HCT116 (cell line): ENCODE results near the gene BBIP1. TPM values are rescaled to one million over a fixed set of nuclear protein-coding genes. Genes with fewer than 3 reads are reported as not detected.

Experiments used
- ATAC-seq: fragments of 200-7000 bp; cut with Tn5 transposase; 2 replicates; pipeline ENCODE4 v1.9.1; 2020; ENCODE audit warnings: mild to moderate bottlenecking, moderate library complexity
- BruUV-seq: library from RNA; stranded (reverse); fragments of 400-500 nt; replicated peaks from 2 replicates; lab custom pipeline; 2021; lab: Mats Ljungman, UMichigan
- CTCF ChIA-PET: fragments of 300-600 bp; sonication (Branson Sonifier 250); formaldehyde crosslinking; loops from one replicate; lab custom pipeline; 2021; ENCODE audit warnings: antibody characterized with exemption; lab: Charles Lee
- POLR2A ChIA-PET: fragments of 300-600, 350-600 bp; sonication (Branson Sonifier 250); formaldehyde crosslinking; loops from one replicate; lab custom pipeline; 2021; ENCODE audit warnings: antibody characterized with exemption; lab: Charles Lee
- RAD21 ChIA-PET, 2 experiments: fragments of 300-600 bp; sonication (Branson Sonifier 250); formaldehyde crosslinking; loops; one replicate each; lab custom pipeline; 2023; ENCODE audit warnings: low total read pairs in 2 of 2; ENCODE audit not compliant: uncharacterized antibody in 2 of 2, unreplicated experiment in 2 of 2, low non-redundant PET in 1 of 2; lab: Charles Lee
- DNase-seq: peaks from one replicate; pipeline ENCODE4 v3.0.0-alpha.2; 2010; ENCODE audit warnings: low read depth, low spot score
- H2AFZ ChIP-seq: fragments of 200-600 bp; shearing (Covaris generic), sonication (generic); 2 replicates; pipeline ENCODE4 v1.6.1; 2017; ENCODE audit warnings: low read depth, mixed run types, mixed read lengths, antibody characterized with exemption, low read length; ENCODE audit not compliant: poor library complexity, severe bottlenecking
- H3K27ac ChIP-seq: 2 replicates; pipeline ENCODE4 v1.5.1; 2012; ENCODE audit warnings: low read depth, low read length
- H3K27me3 ChIP-seq: fragments of 200-600 bp; sonication (generic); 2 replicates; pipeline ENCODE4 v1.6.1; 2016; ENCODE audit warnings: mixed run types, low read length, mixed read lengths; ENCODE audit not compliant: insufficient read depth
- H3K36me3 ChIP-seq, 2 experiments: fragments of 200-500 bp in 1 of 2; fragments of 200-600 bp in 1 of 2; sonication (Bioruptor generic) in 1 of 2; sonication (generic) in 1 of 2; 2 replicates each; pipeline versions ENCODE4 v1.5.1 to v1.6.1; 2014 to 2016; ENCODE audit warnings: low read length in 2 of 2, inconsistent platforms in 1 of 2, mixed read lengths in 1 of 2, mixed run types in 1 of 2; ENCODE audit not compliant: insufficient read depth in 2 of 2, control insufficient read depth in 1 of 2
- H3K4me1 ChIP-seq, 2 experiments: fragments of 200-600 bp in 1 of 2; sonication (generic) in 1 of 2; 2 replicates each; pipeline versions ENCODE4 v1.5.1 to v1.6.1; 2012 to 2017; ENCODE audit warnings: low read length in 2 of 2, inconsistent platforms in 1 of 2, mild to moderate bottlenecking in 1 of 2, mixed read lengths in 1 of 2, mixed run types in 1 of 2, moderate library complexity in 1 of 2; ENCODE audit not compliant: insufficient read depth in 2 of 2, control insufficient read depth in 1 of 2
- H3K4me2 ChIP-seq: fragments of 200-600 bp; sonication (generic); 2 replicates; pipeline ENCODE4 v1.6.1; 2017; ENCODE audit warnings: mixed run types, low read length, mixed read lengths
- H3K4me3 ChIP-seq, 2 experiments: fragments of 200-600 bp in 1 of 2; sonication (generic) in 1 of 2; replicated peaks in 1 of 2; 2 replicates each; pipeline ENCODE4 v1.5.1; 2011 to 2016; ENCODE audit warnings: low read length in 2 of 2, control low read depth in 1 of 2, low read depth in 1 of 2, mild to moderate bottlenecking in 1 of 2, mixed read lengths in 1 of 2, mixed run types in 1 of 2
- H3K79me2 ChIP-seq: fragments of 200-600 bp; sonication (generic); 2 replicates; pipeline ENCODE4 v1.6.1; 2017; ENCODE audit warnings: mild to moderate bottlenecking, mixed run types, low read length, moderate library complexity, mixed read lengths; ENCODE audit not compliant: insufficient read depth
- H3K9ac ChIP-seq: fragments of 200-600 bp; sonication (generic); 2 replicates; pipeline ENCODE4 v1.6.1; 2016; ENCODE audit warnings: low read length, mixed read lengths
- H3K9me2 ChIP-seq: fragments of 200-600 bp; sonication (generic), shearing (Covaris generic); 2 replicates; pipeline ENCODE4 v1.6.1; 2017; ENCODE audit warnings: mixed run types, mild to moderate bottlenecking, moderate library complexity; ENCODE audit not compliant: insufficient read depth
- H3K9me3 ChIP-seq, 2 experiments: fragments of 200-500 bp in 1 of 2; fragments of 200-600 bp in 1 of 2; sonication (Bioruptor generic) in 1 of 2; sonication (generic) in 1 of 2; 2 replicates each; pipeline ENCODE4 v1.6.1; 2014 to 2017; ENCODE audit warnings: low read length in 2 of 2, mixed read lengths in 2 of 2, inconsistent platforms in 1 of 2, low read depth in 1 of 2, mild to moderate bottlenecking in 1 of 2, mixed run types in 1 of 2, moderate library complexity in 1 of 2; ENCODE audit not compliant: control insufficient read depth in 1 of 2, insufficient read depth in 1 of 2
- H4K20me1 ChIP-seq: fragments of 200-600 bp; sonication (generic), shearing (Covaris generic); 2 replicates; pipeline ENCODE4 v1.6.1; 2017; ENCODE audit warnings: mixed run types, mild to moderate bottlenecking, moderate library complexity; ENCODE audit not compliant: insufficient read depth
- ATF3 ChIP-seq: IDR thresholded peaks from 2 replicates; pipeline ENCODE4 v1.6.1; 2012
- CBX3 ChIP-seq: IDR thresholded peaks from 2 replicates; pipeline ENCODE4 v1.6.1; 2012; ENCODE audit warnings: low read depth
- CEBPB ChIP-seq: IDR thresholded peaks from 2 replicates; pipeline ENCODE4 v1.6.1; 2012; ENCODE audit warnings: low read depth
- CTCF ChIP-seq, 3 experiments: fragments of 200-600 bp in 1 of 3; sonication (generic) in 1 of 3; IDR thresholded peaks in 2 of 3; conservative IDR thresholded peaks in 1 of 3; 2 replicates each; pipeline ENCODE4 v1.5.1; 2012 to 2017; ENCODE audit warnings: low read depth in 2 of 3, low read length in 2 of 3, antibody characterized with exemption in 1 of 3, borderline replicate concordance in 1 of 3, control low read depth in 1 of 3, mild to moderate bottlenecking in 1 of 3, mixed read lengths in 1 of 3, mixed run types in 1 of 3, moderate library complexity in 1 of 3; ENCODE audit not compliant: insufficient read depth in 1 of 3
- EGR1 ChIP-seq: IDR thresholded peaks from 2 replicates; pipeline ENCODE4 v1.6.1; 2012; ENCODE audit warnings: low read depth
- ELF1 ChIP-seq: IDR thresholded peaks from 2 replicates; pipeline ENCODE4 v1.6.1; 2012; ENCODE audit warnings: low read depth, borderline replicate concordance
- EZH2 ChIP-seq: fragments of 200-600 bp; sonication (generic); IDR thresholded peaks from 2 replicates; pipeline ENCODE4 v1.6.1; 2017; ENCODE audit warnings: antibody characterized with exemption, mixed run types
- EZH2phosphoT487 ChIP-seq: fragments of 200-600 bp; IDR thresholded peaks from 2 replicates; pipeline ENCODE4 v1.6.1; 2018; ENCODE audit warnings: antibody characterized with exemption, borderline replicate concordance
- FOSL1 ChIP-seq: IDR thresholded peaks from 2 replicates; pipeline ENCODE4 v1.6.1; 2012; ENCODE audit warnings: low read depth
- JUND ChIP-seq: IDR thresholded peaks from 2 replicates; pipeline ENCODE4 v1.6.1; 2012
- RAD21 ChIP-seq: IDR thresholded peaks from 2 replicates; pipeline ENCODE4 v1.6.1; 2012; ENCODE audit warnings: low read depth, mild to moderate bottlenecking
- REST ChIP-seq: IDR thresholded peaks from 2 replicates; pipeline ENCODE4 v1.6.1; 2012; ENCODE audit warnings: low read depth
- SIN3A ChIP-seq: IDR thresholded peaks from 2 replicates; pipeline ENCODE4 v1.6.1; 2012; ENCODE audit warnings: low read depth
- SP1 ChIP-seq: IDR thresholded peaks from 2 replicates; pipeline ENCODE4 v1.6.1; 2012; ENCODE audit warnings: low read depth
- SRF ChIP-seq: IDR thresholded peaks from 2 replicates; pipeline ENCODE4 v1.6.1; 2012; ENCODE audit warnings: low read depth
- TCF7L2 ChIP-seq: IDR thresholded peaks from 2 replicates; pipeline ENCODE4 v1.7.0; 2011; ENCODE audit warnings: borderline replicate concordance, inconsistent platforms; ENCODE audit not compliant: insufficient read depth, insufficient read length; ENCODE audit errors: extremely low read depth
- YY1 ChIP-seq: IDR thresholded peaks from 2 replicates; pipeline ENCODE4 v1.6.1; 2011; ENCODE audit warnings: low read length, low read depth, moderate library complexity, mild to moderate bottlenecking; ENCODE audit not compliant: insufficient replicate concordance; ENCODE audit errors: extremely low read depth
- ZFX ChIP-seq: fragments of 450-650 bp; IDR thresholded peaks from 2 replicates; pipeline ENCODE4 v1.6.1; 2017
- ZNF274 ChIP-seq: fragments of 200-500 bp; sonication (Bioruptor generic); IDR thresholded peaks from 2 replicates; pipeline ENCODE4 v1.6.1; 2014; ENCODE audit warnings: mild to moderate bottlenecking, low read depth, low read length, inconsistent platforms
- intact Hi-C: fragments of 100-400 bp; cut with micrococcal nuclease; formaldehyde crosslinking; loops from 2 replicates; pipeline ENCODE4 v1.10.0; 2022
- total RNA-seq: library from RNA; stranded (reverse); gene quantifications from one replicate; pipeline ENCODE4 v1.2.1, GENCODE V29; 2021; ENCODE audit not compliant: unreplicated experiment

BBIP1 gene
- total RNA-seq, 1 experiment from 2014 or later, result 38.9 TPM

GRCh38 chr10:110901954-110902819 is 16.8 kb downstream of the BBIP1 start:
- intact Hi-C loops, result no loop called here
- peak; percentile 22; the same call in 1 of the 2 replicates for TF ChIP-seq CBX3
- TF ChIP-seq REST, result no peak
- no peak for TF ChIP-seq ZNF274
- TF ChIP-seq ATF3, result peak; percentile 89
- TF ChIP-seq SIN3A, result no peak
- peak; percentile 53; the same call in 1 of the 2 replicates for TF ChIP-seq JUND
- TF ChIP-seq EGR1, result peak; percentile 90
- TF ChIP-seq SP1, result peak; percentile 77
- no peak for TF ChIP-seq YY1
- TF ChIP-seq CTCF (IDR thresholded peaks at IDR 0.05 in 2 of 3, conservative IDR thresholded peaks at IDR 0.05 in 1 of 3; ENCODE audit: borderline replicate concordance in 1 of 3, insufficient read depth in 1 of 3, low read depth in 2 of 3, low read length in 2 of 3), result no peak
- no peak for TF ChIP-seq EZH2
- TF ChIP-seq FOSL1, result peak; percentile 76
- TF ChIP-seq EZH2phosphoT487, result no peak
- peak; percentile 99 for TF ChIP-seq CEBPB
- TF ChIP-seq TCF7L2, result no peak
- TF ChIP-seq ELF1, result no peak
- TF ChIP-seq SRF, result peak; percentile 20; the same call in 1 of the 2 replicates
- no peak for TF ChIP-seq RAD21
- TF ChIP-seq ZFX, result no peak

More at GRCh38 chr10:110901954-110902819, 16.8 kb downstream of the BBIP1 start:
- Histone ChIP-seq H3K27ac (no peak overlapping the region), H3K27me3 (no peaks in the 10 kb centered on the region), H3K4me2 (peak overlapping the region; percentile 32), H3K79me2 (no peaks in the 10 kb centered on the region), H3K9me3 (no peaks in the 10 kb centered on the region), H3K9ac (no peak overlapping the region), H3K4me1 (peaks cover 0 to 11% of the 10 kb centered on the region in 2 experiments; a peak in 2 of 4 replicates), H4K20me1 (no peaks in the 10 kb centered on the region), H3K9me2 (no peaks in the 10 kb centered on the region), H3K4me3 (no peak overlapping the region), H2AFZ (no peak overlapping the region), H3K36me3 (no peaks in the 10 kb centered on the region; a peak in 1 of 4 replicates)
- ChIA-PET POLR2A (interaction anchor here (0.6 to 5.0 kb wide), 4 partner anchors 8 to 128 kb away, joined by 3 to 35 read pairs (median 3); partner anchors contain the start of genes BBIP1 and SHOC2), RAD21 (no interaction called here), CTCF (interaction anchor here (0.9 to 1.5 kb wide), 3 partner anchors 8 to 22 kb away, joined by 3 to 10 read pairs (median 4); partner anchors contain the start of gene BBIP1)
- DNase-seq (peak; percentile 48), ATAC-seq (no peak; the same call in 1 of the 2 replicates)
- BruUV-seq, result TSS peak; percentile 89
